HG03439 (cell line): ENCODE measurements around the gene VAMP2.

Experiments
- ATAC-seq: cut with Tn5 transposase; IDR thresholded peaks from one replicate; pipeline ENCODE4 v1.9.1; 2021; ENCODE audit warnings: mild to moderate bottlenecking, moderate library complexity; ENCODE audit not compliant: unreplicated experiment

The VAMP2 gene

GRCh38 chr17:8155996-8156245 lies 6.8 kb downstream of the VAMP2 start:
- ATAC-seq: no peak

GRCh38 chr17:8155231-8155995 lies 7.3 kb downstream of the VAMP2 start:
- no peak for ATAC-seq

- ATAC-seq: no peak
Measured at GRCh38 chr17:8154608-8155155, 8.1 kb downstream of the VAMP2 start.

- ATAC-seq: no peak
Measured at GRCh38 chr17:8153957-8154607, 8.7 kb downstream of the VAMP2 start.

GRCh38 chr17:8153525-8153956 lies 9.2 kb downstream of the VAMP2 start:
- ATAC-seq: no peak

- ATAC-seq: no peak
Measured at GRCh38 chr17:8153031-8153451, 9.7 kb downstream of the VAMP2 start.

GRCh38 chr17:8152112-8152775 lies 10.5 kb downstream of the VAMP2 start, which contains the start of gene PER1:
TSS of gene PER1 (minus strand) at chr17:8152404. CDS start at chr17:8150706, 1,698 bp downstream.
- ATAC-seq: no peak

- no peak for ATAC-seq
Measured at GRCh38 chr17:8151641-8152111, 11.1 kb downstream of the VAMP2 start.

GRCh38 chr17:8151120-8151640 lies 11.6 kb downstream of the VAMP2 start:
- ATAC-seq: peak; percentile 38

- ATAC-seq: no peak
Measured at GRCh38 chr17:8150194-8151119, 12.3 kb downstream of the VAMP2 start.

GRCh38 chr17:8149419-8150193 lies 13.1 kb downstream of the VAMP2 start:
- ATAC-seq: no peak

GRCh38 chr17:8148560-8148959 lies 14.2 kb downstream of the VAMP2 start:
- ATAC-seq: no peak

GRCh38 chr17:8147805-8148404 lies 14.8 kb downstream of the VAMP2 start:
- ATAC-seq: no peak

- no peak for ATAC-seq
Measured at GRCh38 chr17:8147141-8147804, 15.5 kb downstream of the VAMP2 start.

GRCh38 chr17:8146381-8147140 lies 16.2 kb downstream of the VAMP2 start:
- no peak for ATAC-seq

- ATAC-seq: no peak
Measured at GRCh38 chr17:8145811-8146210, 16.9 kb downstream of the VAMP2 start.

GRCh38 chr17:8144401-8145231 lies 18.1 kb downstream of the VAMP2 start:
- no peak for ATAC-seq
